NCI-H1105 (cell line): ENCODE results near the gene RASL12.
"Not testable (repeated sequence)": the region's sequence is repeated elsewhere in the genome, so short reads cannot be mapped to it uniquely, and the experiment has no call there.

ENCODE experiments used
- DNase-seq: peaks from one replicate; lab custom pipeline; 2025; lab: John Stamatoyannopoulos, UW

The RASL12 gene

DNA sequence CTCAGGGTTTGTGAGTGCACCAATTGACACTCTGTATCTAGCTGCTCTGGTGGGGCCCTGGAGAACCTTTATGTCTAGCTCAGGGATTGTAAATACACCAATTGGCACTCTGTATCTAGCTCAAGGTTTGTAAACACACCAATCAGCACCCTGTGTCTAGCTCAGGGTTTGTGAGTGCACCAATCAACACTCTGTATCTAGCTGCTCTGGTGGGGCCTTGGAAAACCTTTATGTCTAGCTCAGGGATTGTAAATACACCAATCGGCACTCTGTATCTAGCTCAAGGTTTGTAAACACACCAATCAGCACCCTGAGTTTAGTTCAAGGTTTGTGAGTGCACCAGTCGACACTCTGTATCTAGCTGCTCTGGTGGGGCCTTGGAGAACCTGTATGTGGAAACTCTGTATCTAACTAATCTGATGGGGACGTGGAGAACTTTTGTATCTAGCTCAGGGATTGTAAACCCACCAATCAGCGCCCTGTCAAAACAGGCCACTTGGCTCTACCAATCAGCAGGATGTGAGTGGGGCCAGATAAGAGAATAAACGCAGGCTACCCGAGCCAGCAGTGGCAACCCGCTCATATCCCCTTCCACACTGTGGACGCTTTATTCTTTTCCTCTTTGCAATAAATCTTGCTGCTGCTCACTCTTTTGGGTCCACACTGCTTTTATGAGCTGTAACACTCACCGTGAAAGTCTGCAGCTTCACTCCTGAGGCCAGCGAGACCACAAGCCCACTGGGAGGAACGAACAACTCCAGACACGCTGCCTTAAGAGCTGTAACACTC, 8.0 kb upstream of the RASL12 start:
- DNase-seq: not testable (repeated sequence)

DNA sequence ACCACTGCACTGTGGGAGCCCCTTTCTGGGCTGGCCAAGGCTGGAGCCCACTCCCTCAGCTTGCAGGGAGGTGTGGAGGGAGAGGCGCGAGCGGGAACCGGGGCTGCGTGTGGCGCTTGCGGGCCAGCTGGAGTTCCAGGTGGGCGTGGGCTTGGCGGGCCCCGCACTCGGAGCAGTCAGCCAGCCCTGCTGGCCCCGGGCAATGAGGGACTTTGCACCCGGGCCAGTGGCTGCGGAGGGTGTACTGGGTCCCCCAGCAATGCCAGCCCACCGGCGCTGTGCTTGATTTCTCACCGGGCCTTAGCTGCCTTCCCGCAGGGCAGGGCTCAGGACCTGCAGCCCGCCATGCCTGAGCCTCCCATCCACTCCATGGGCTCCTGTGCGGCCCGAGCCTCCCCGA, 7.2 kb upstream of the RASL12 start:
- not testable (repeated sequence) for DNase-seq

DNA sequence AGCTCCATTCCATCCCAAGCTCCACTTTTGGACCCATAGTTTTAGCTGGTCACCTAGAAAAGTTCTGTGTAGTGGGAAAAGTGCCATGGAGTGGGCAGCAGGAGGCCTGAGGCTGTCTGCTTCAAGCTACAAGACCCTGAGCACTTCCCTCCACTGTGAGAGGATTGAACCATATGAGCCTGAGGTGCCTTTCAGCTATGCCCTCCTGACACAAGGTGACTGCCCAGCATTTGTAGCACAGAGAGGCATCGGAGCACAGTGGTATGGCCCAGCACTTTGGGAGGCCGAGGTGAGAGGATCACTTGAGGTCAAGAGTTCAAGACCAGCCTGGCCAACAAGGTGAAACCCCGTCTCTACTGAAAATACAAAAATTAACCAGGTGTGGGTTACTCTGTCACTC, 4.8 kb upstream of the RASL12 start:
- no peak for DNase-seq

DNA sequence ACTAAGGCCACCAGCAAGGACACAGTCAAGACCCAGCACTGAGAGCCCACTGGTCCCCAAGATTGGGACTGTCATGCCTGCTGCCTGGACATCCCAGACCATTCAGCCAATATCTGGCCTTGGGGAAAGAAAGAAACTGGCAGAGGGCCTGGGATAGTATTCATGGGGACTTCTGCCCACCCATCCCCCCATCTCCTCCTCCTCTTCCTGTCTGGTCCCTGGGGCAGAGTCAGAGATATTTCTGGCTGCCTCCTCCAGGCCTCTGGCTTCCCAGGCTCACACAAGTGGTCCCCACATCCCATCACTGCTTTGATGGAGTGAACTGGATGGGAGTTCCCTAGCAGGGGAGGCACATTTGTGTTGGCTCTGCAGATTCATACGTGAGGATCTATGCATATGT, 4.2 kb upstream of the RASL12 start:
- no peak for DNase-seq

DNA sequence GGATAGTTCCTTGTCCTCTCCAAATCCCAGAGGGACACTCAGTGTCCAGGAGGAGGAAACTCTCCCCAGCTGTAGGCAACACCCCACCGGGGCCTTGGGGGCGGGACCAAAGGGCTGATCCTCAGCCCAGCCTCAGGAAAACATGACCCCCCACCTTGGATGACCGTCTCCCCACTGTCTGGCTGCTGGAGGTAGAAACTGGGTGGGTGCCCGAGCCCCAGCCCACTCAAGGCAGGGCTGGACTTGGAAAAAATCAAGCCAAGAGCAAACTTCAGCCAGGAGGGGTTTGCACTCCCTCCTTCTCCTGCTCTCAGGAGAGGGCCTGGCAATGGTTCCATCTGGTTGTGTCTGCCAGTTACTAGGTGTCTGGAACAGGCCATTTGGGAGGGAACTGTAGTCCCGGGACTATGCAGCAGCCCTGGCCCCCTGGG, 3.6 kb upstream of the RASL12 start:
- DNase-seq: no peak

DNA sequence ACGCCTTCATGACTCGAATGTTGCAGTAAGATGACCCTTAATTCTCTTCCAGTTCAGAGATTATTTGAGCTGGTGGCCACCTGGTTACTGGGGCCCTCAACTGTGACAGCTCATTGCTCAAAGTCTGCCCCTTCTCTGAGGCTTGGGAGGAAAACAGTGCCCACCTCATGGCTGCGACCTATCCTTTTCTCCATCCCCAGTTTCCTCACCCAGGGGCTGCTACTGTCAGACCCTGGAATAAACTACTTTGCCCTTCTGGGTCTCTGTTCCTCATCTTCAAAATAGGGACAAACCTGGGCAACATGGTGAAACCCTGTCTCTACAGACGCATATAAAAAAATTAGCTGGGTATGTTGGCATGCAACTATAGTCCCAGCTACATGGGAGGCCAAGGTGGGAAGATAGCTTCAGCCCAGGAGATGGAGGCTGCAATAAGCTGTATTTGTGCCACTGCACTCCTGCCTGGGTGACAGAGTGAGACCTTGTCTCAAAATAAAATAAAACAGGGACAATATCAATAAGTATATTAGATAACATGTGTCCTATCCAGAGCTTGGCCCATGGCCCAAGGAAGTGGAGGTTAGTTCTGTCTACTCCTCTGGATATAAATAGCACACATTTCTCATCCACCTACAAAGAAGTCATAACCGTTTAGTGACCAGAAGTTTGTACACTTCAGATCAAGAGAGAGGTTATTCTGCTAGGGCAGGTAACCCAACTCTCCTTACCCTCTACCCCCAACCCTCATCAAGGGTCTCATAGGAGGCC, 2.2 kb upstream of the RASL12 start:
- no peak for DNase-seq

DNA sequence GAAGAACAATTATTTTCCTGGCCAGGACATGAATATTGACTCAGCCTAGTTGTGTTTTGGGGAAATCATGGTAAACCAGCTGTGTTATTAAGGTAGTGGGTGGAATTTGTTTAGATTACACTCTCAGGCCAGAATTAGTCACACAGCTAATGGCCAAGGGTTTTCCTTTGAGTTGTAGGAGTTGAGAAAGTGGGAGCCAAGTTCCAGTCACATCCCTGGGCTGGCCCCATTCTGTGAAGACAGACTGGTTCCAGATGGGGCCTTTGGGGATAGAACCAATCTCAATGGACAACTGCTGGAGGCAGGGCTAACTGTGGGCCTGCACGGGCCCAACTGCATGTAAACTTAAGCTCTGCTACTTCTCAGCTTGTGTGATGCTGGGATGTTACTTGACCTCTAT, 1.4 kb upstream of the RASL12 start:
- DNase-seq: no peak

DNA sequence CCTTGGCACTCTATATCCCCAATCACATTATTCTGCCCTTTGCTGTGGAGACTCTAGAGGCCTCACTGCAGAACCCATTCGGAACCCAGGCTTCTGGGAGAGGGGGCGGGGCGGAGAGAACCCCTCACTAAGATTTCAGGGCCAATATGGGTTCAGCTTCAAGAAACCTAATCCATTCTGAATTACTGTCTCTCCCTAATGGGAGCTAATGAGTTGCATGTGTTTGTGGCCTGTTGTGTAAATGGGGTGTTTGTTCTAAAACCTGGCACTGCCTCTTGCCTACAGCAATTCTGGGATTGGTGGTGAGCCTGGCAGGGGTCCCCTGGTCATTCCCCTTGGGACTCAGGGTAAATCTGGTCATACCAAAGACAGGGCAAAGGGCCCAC, 605 bp upstream of the RASL12 start:
- DNase-seq: no peak

DNA sequence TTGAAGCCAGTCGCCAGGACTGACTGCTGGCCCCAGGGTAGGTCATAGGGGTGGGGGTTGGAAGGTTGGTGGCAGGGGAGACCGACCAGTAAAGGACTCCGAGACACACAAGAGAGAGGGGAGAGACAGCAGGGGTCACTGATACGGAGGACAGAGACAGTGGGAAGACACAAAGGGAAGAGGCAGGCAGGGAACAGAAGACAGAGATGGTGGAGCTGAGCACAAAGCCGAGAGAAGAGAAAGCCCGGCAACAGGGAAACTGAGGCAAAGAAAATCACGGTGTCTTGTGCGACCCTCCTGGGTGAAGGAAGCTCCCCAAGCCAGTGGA, 510 bp downstream of the RASL12 start:
- no peak for DNase-seq

DNA sequence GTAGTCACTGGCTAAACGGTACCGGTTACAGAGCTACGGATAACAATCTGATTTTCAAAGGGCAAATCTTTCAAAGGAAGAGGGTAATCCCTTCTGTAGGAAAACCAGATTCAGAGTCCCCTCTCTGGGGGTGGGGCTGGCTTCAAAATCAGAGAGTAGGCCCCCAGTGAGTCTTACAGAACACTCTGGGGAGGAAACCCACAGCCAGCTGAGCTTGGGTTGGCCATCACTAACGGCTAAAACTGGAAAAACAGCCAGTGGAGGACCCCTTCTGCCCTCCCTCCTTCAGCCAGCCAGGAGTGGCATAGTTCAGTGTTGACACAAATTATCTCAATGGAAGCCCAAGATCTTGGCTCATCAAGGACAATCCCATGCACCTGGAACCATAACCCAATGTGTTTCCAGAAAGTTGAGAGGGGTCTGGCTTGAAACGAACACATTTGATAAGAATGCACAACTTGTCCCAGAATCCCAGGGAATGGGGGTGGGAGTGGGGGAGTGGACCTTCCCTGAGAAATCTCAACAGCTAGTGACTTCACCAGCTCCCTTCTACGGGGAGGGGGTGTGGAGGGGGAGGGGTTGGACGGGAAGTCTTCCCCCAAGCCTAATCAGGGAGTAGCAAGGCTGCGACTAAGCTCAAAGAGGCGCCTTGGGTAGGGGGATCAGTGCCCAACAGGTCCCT, 1.0 kb downstream of the RASL12 start:
- DNase-seq: no peak

DNA sequence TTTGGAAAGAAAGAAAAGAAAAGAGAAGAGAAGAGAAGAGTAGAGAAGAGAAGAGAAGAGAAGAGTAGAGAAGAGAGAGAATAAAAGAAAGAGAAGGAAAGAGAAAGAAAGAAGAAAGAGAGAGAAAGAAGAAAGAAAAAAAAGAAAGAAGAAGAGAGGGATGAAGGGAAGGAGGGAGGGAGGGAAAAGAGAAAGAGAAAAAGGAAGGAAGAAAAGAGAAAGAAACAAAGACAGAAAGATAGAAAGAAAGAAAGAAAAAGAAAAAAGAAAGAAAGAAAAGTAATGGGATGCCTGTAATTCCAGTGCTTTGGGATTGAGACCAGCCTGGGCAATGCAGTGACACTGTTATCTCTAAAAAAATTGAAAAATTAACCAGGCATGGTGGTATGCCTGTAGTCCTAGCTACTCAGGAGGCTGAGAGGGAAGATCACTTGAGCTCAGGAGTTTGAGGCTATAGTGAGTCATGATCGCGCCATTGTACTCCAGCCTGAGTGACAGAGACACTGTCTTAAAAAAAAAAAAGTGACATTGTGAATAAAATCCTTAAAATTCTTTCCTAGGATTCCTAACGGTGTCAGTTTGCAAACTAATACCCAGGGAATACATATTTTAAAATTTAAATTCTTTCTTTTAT, 1.7 kb downstream of the RASL12 start:
- DNase-seq: no peak

DNA sequence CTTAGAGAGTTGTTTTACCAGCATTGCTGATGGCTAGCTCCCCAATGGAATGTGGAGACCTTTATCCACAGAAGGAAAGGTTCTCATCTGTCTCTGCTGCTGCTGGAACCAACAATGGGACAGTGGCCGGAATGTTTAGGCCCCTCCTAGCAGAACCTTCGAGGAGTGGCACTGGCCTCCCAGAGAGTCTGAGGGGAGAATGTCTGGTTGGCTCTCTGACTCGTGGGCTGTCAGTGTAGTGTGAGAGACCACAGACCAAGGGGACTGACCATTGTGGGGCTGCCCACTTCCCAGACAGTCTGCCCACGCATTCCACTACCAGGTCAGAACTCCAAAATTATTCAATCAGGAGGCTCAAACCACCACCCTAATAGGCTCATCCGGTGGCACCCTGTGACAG, 5.1 kb downstream of the RASL12 start:
- DNase-seq: no peak

DNA sequence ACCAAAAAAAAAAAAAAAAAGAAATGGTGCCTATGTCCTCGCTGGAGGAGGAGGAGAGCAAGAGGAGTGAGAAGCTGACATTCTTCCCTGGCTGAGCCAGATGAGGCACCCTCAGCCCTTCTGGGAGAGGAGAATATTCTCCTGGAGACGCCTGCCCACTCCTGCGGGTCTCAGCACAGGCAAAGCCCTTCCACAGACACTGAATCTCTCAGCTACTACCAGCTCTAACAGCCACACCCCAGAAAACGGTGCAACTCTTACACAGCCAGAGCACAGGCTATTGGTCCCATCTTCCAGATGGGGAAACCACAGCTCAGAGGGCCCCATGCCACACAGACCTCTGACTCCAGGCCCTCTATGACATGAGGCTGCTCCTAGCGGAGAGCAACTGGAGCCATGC, 5.7 kb downstream of the RASL12 start:
- DNase-seq: no peak

DNA sequence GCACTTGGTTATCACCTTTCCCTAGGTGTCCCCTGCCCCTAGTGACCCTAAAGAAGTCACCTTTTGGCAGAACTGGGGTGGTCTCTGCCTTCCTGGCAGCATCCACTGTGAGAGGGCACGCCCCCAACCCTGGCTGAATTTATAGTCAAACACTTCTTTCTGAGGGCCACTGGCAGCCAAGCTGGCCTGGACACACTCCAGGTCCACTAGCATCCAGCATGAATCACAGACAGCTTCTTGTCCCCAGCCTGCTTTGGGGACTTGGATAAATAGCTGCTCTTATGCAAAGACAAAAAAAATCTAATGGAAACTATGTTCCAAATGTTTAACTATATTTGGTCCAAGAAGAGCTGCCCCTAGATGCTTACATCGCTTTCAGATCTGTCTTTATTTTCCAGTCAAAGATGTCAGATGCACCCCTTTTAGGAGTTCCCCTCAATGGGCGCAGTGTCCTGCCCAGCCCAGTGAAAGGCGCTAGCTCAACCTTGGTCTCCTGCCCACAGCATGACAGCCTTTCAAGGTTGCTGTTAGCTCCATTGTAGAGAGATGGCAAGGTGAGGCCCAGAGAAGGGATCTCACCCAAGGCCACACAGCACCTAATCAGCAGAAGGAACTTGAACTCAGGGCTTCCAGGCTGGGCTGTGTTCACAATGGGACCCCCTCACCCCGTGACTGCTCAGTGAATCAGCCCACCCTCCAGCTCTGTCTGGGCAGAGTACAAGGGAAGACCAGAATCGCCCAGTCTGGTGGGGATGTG, 7.0 kb downstream of the RASL12 start:
- DNase-seq: no peak

DNA sequence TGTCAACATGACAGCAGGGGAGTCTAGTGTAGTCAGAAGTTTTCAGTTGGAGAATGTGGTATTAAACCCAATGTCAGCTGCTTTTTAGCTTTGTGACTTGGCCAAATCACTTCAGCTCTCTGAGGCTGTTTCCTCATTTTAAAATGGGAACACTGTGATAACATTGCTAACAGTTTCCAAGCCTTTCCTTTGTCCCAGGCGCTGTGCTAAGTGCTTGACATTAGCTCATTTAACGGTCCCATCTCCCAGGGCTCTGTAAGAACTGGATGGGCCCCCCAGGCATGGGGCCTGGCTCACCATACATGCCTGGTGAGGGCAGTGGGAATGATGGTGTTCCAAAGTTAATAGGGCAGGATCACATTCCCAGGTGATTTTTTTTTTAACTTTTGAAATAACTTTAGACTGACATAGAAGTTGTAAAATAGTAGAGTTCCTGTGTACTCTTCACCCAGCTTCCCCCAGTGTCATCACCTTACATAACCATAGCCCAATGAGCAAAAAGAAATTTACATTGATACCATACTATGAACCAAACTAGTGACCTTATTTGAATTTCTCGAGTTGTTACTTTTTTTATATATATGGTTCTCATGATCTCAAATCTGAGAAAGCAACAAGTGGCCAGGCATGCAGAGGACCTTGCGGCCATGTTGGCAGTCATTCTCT, 7.7 kb downstream of the RASL12 start:
- DNase-seq: no peak

DNA sequence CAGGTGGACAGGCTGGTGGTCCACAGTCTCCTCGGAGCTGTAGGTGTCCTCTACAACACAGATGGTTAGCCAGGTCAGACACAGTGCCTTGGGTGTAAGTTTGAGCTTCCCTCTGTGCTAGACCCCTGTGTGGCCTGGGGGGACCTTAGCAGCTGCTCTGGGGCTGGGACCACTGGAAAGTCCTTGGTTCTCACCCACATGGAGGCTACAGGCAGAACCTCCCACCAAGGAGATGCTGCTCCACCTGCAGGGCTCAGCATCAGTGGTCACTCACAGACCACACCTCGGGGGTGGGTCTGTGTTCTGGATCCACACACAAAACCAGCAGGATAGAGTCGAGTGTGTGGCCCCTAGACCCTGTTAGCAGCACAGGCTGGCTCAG, 8.4 kb downstream of the RASL12 start:
- no peak for DNase-seq

DNA sequence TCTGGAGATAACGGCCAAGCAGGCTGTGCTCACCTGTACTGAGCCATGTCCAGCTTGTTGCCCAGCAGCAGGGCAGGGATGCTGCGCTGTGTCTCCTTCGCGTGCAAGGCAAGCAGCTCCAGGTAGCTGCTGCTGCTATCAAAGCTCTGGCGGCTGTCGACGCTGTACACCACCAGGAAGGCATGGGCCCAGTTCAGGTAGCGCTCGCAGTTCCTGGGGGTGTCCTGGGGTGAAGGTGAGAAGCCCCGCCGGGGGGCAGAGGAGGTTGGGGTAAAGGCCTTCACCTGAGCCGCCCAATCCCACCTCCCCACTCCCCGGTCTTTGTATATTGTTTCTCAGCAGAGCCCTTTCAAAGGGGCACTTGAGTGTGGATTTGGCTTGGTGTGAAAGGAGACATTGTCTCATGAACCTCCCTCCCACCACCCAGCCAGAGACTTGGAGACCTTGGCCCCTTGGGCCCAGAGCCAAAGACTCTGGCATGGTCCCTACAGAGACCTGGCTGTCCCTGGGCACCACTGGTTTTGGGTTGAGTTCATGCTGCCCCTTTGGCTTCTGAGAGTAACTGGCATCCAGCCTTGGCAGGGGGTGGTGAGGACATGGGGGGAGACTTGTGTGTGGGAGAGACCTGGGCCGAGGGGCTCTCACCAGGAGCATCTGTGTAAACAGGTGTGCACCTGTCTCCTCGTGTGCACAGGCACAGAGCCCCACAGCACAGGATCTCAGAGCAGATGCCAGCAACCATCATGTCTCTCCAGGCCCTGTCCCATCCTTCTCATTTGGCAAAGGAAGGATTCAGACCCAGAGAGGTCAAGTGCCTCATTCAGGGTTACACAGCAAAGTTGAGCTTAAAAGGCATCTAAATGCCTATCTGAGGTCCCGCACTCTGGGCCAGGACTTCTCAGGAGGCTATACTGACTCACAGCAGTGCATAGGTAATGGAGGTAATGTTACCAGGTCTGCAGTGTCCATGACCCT, 9.1 kb downstream of the RASL12 start:
- DNase-seq: no peak

DNA sequence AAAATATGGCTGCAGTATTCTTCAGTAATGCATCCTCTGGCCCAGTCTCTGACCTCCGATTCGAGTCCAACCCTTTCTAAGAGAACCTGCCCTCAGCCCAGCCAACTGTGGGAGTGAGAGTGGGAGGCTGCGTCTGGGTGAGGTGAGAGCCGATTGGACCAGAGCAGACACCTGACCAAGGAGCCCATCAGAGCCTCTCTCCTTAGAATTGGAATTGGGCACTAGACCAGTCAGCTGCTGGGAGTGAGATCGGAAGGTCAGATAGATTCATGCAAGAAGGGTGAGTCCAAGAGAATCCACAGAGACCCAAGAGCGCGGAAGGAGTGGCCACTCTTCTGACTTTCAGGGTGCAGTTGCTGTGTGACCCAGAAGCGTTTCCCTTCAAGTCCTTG, 10.2 kb downstream of the RASL12 start:
- no peak for DNase-seq

DNA sequence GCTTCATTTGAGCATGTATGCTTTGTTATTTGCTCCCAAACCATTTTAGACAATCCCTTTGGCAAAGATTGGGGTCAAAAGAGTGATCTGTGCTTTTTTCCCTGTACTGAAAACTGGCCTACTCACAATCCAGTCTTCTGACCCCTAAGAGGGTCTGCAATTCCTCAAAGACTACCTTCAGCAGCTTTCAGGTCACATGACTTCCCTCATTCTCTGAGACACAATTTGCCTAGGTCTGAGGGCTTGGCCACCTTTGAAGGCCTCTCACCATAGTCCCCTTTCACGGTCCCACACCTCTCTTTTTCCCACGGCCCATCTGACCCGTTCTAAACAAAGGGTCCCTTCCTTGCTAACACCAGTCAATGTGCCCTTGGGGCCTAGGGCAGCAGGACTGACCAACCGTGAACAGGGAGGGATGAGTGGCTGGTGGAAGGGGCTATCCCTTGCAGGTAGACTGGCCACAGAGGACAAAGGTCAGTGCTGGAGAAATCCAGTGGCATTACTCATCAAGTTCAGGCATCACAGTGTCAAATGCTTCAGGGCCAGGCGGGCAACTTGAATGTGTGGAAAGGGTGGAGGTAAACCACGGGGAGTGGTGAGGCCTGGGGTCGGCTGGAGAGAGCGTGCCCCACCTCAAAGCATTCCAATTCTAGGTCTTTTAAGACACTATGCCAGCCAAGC, 10.8 kb downstream of the RASL12 start:
- no peak for DNase-seq

DNA sequence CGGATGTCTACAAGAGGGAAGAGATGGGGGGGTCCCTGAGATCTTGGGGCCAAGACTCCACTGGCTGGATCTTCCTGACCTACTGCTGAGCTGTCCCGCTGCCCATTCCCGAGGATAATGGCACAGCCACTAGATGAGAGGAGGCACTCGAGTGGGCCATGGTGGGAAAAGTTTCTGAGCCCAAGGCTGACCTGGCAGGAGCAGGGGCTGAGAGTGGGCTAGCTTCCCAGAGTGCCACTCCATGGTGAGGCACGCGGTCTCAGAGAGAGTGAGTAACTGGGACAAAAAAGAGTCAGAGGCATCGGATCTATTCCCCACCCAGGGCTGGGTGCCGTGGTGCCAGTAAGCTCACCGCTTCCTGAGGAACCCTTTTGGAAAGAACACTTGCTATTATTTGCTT, 11.7 kb downstream of the RASL12 start:
- DNase-seq: no peak
